ENCODE results near the gene NUDT13. TPM values are rescaled to one million over a fixed set of nuclear protein-coding genes. Genes with fewer than 3 reads are reported as not detected.

The NUDT13 gene
- total and polyA plus RNA-seq, 9 donors: 0.86 to 2.6 (median 1.7) TPM

DNA sequence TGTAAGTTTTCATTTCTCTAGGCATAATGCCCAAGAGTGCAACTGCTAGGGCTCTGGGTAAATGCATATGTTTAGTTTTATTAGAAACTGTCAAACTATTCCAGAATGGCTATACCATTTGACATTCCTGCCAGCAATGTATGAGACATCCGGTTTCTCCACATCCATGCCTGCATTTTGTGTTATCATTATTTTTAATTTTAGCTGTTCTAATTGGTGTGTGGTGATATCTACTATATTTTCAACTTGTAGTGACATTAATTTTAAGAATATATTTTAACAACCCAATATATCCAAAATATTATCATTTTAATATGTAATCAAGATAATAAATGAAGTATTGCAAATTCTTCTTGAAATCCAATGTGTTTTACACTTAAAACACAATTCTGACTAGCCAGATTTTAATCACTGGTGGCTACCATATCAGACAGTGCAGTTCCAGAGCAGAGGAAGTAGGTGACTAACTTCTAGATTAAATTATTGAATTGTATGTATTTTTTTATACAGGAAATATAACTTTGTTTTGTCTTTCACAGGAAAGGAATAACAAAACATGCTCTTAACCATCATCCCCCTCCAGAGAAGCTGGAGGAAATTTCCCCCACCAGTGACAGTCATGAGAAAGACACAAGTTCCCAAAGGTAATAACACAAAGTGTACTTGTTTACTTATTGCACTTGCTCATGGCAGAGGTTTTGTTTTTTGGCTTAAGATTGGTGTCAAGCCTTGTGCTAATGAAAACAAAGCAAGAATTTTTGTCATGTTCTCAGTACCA, 64.1 kb downstream of the NUDT13 start:
- Histone ChIP-seq H3K4me3 (no peak overlapping the region), H3K9me3 (no peaks in the 10 kb centered on the region), H3K4me1 (ENCODE audit: insufficient read depth) (no peaks in the 10 kb centered on the region), H3K27me3 (no peaks in the 10 kb centered on the region), H3K36me3 (no peaks in the 10 kb centered on the region), H3K27ac (no peak overlapping the region)
- intact Hi-C loops (cut with DNase I): no loop called here
- no peak for DNase-seq
- TF ChIP-seq POLR2A (IDR thresholded peaks at IDR 0.05) (no peak), EP300 (IDR thresholded peaks at IDR 0.05) (no peak)
- TF ChIP-seq, protein P1, sequence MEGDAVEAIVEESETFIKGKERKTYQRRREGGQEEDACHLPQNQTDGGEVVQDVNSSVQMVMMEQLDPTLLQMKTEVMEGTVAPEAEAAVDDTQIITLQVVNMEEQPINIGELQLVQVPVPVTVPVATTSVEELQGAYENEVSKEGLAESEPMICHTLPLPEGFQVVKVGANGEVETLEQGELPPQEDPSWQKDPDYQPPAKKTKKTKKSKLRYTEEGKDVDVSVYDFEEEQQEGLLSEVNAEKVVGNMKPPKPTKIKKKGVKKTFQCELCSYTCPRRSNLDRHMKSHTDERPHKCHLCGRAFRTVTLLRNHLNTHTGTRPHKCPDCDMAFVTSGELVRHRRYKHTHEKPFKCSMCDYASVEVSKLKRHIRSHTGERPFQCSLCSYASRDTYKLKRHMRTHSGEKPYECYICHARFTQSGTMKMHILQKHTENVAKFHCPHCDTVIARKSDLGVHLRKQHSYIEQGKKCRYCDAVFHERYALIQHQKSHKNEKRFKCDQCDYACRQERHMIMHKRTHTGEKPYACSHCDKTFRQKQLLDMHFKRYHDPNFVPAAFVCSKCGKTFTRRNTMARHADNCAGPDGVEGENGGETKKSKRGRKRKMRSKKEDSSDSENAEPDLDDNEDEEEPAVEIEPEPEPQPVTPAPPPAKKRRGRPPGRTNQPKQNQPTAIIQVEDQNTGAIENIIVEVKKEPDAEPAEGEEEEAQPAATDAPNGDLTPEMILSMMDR (IDR thresholded peaks at IDR 0.05): no peak
- 89 to 94% (median 94%) methylated on average over 1 of the region's 1 CpG for WGBS, 3 donors

Small RNA genes within 50 kb of the gene (small RNA-seq; reads per million reads assigned to genes)
- gene RF00019 (not detected), gene SNORA11F (0.65 reads per million, percentile 33 among the genes with 10 or more reads in this experiment)

Other genes with a start within 250 kb of the NUDT13 start
- gene OIT3, start 216.7 kb upstream of the NUDT13 start, total RNA-seq: under 1 TPM in 2 of 7 donors, not detected in 5; 0.10 to 0.25 TPM
- gene OIT3, start 216.7 kb upstream of the NUDT13 start, polyA plus RNA-seq: 1 to 10 TPM in 1 of 2 donors, under 1 TPM in 1; 0.30 to 5.2 TPM
- not detected for gene PLA2G12B, start 155.6 kb upstream of the NUDT13 start, total RNA-seq
- not detected for gene PLA2G12B, start 155.6 kb upstream of the NUDT13 start, polyA plus RNA-seq
- gene P4HA1, start 13.6 kb upstream of the NUDT13 start, total RNA-seq: 10 to 100 TPM; 28.3 to 74.9 (median 39.7) TPM
- gene P4HA1, start 13.6 kb upstream of the NUDT13 start, polyA plus RNA-seq: 10 to 100 TPM; 20.5 to 44.7 TPM
- gene ECD, start 57.6 kb downstream of the NUDT13 start, total RNA-seq: 10 to 100 TPM; 21.6 to 26.9 (median 22.8) TPM
- gene ECD, start 57.6 kb downstream of the NUDT13 start, polyA plus RNA-seq: 10 to 100 TPM; 14.7 to 28.2 TPM
- gene FAM149B1, start 57.7 kb downstream of the NUDT13 start, total RNA-seq: 10 to 100 TPM; 11.7 to 27.8 (median 23.2) TPM
- gene FAM149B1, start 57.7 kb downstream of the NUDT13 start, polyA plus RNA-seq: 10 to 100 TPM; 14.4 to 34.8 TPM
- 10 to 100 TPM; 14.5 to 24.3 (median 16.4) TPM for gene DNAJC9, start 136.8 kb downstream of the NUDT13 start, total RNA-seq
- gene DNAJC9, start 136.8 kb downstream of the NUDT13 start, polyA plus RNA-seq: 10 to 100 TPM; 13.3 to 16.7 TPM
- 100 to 1,000 TPM in 1 of 7 donors, 10 to 100 TPM in 6; 26.3 to 101 (median 59.4) TPM for gene MRPS16, start 142.2 kb downstream of the NUDT13 start, total RNA-seq
- gene MRPS16, start 142.2 kb downstream of the NUDT13 start, polyA plus RNA-seq: 10 to 100 TPM; 35.0 to 49.8 TPM
- 10 to 100 TPM in 1 of 7 donors, 1 to 10 TPM in 6; 1.8 to 36.9 (median 3.9) TPM for gene CFAP70, start 248.4 kb downstream of the NUDT13 start, total RNA-seq
- 1 to 10 TPM; 1.8 to 3.8 TPM for gene CFAP70, start 248.4 kb downstream of the NUDT13 start, polyA plus RNA-seq